Esophagus squamous epithelium (tissue), 5 donors: Measurements from ENCODE around the gene TSNAX. TPM values are rescaled to one million over a fixed set of nuclear protein-coding genes. Genes with fewer than 3 reads are reported as not detected.
A peak's percentile ranks its signal among the peaks of the same experiment; 100 is the strongest.

Source experiments
- DNase-seq: peaks from one replicate; lab custom pipeline; 2025; lab: John Stamatoyannopoulos, UW
- H3K27ac ChIP-seq, 4 donors: fragments of 200-600 bp; sonication (generic); one replicate each; pipeline ENCODE4 v1.5.1; 2016 to 2019; ENCODE audit warnings: mild to moderate bottlenecking in 1 of 4
- H3K27me3 ChIP-seq, 4 donors: fragments of 200-600 bp; sonication (generic); 1 replicate in 3 of 4; 2 replicates in 1 of 4; pipeline versions ENCODE4 v1.5.1 to v1.6.0; 2017 to 2021; ENCODE audit warnings: antibody characterized with exemption in 1 of 4
- H3K36me3 ChIP-seq, 3 donors: fragments of 200-600 bp; sonication (generic); one replicate each; pipeline ENCODE4 v1.5.1; 2016 to 2019
- H3K4me1 ChIP-seq, 3 donors: fragments of 200-600 bp; sonication (generic); one replicate each; pipeline ENCODE4 v1.5.1; 2017 to 2019
- H3K4me3 ChIP-seq, 4 donors: fragments of 200-600 bp; sonication (generic); 1 replicate in 3 of 4; 2 replicates in 1 of 4; pipeline ENCODE4 v1.5.1; 2016 to 2019; ENCODE audit warnings: mild to moderate bottlenecking in 2 of 4, moderate library complexity in 1 of 4
- H3K9me3 ChIP-seq, 3 donors: fragments of 200-600 bp; sonication (generic); one replicate each; pipeline ENCODE4 v1.5.1; 2016 to 2019
- POLR2A ChIP-seq, 4 donors: fragments of 450-650 bp; IDR thresholded peaks; one replicate each; pipeline ENCODE4 v1.6.1; 2017; ENCODE audit warnings: antibody characterized with exemption in 4 of 4, mild to moderate bottlenecking in 4 of 4, moderate library complexity in 3 of 4
- WGBS, 2 donors: methylation state at CpG; one replicate each; pipeline ENCODE4 v1.1.5; 2018; 5-methylcytosine and 5-hydroxymethylcytosine counted together
- intact Hi-C: fragments of 100-400 bp; cut with DNase I; formaldehyde crosslinking; loops from one replicate; pipeline ENCODE4 v1.15.0; 2022
- total RNA-seq, 4 donors: library from RNA; depleted of rRNA; stranded (reverse); fragments of >200 nt; gene quantifications; one replicate each; pipeline ENCODE4 v1.1.0, GENCODE V29; 2016
- TF ChIP-seq, protein P1 (sequence below), 6 experiments: fragments of 450-650 bp in 4 of 6; fragments of 200-600 bp in 2 of 6; sonication (generic) in 2 of 6; IDR thresholded peaks; one replicate each; pipeline ENCODE4 v1.5.1; 2016 to 2019; ENCODE audit warnings: antibody characterized with exemption in 6 of 6, mild to moderate bottlenecking in 4 of 6, moderate library complexity in 4 of 6
- donor health status: DM: yes; HTN: yes; CAD: no.

The TSNAX gene
- total RNA-seq, 4 donors from 2014 or later = 11.6 to 28.4 (median 22.3) TPM

DNA sequence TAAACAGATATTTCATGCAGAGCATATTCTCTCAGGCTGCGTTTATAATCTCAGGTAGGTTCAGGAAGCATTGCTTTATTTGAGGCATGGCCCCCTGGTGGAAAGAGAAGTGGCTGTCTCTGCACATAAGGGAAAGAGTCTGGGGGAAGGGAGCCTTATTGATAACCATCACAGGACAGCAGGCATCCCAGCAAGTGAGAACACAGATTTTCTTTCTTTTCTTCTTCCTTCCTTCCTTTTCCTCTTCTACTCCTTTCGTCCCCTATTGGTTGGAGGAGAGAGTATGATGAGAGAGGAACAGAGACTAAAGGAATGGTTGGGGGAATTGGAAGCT lies 21.9 kb downstream of the TSNAX start:
- intact Hi-C loops = no loop called here
- H3K36me3 ChIP-seq = peaks cover 0 to 61% (median 0%) of the 10 kb centered on the region in 3 donors
- 18 to 69% methylated on average over 1 to 2 of the region's 2 CpGs for WGBS, 2 donors

DNA sequence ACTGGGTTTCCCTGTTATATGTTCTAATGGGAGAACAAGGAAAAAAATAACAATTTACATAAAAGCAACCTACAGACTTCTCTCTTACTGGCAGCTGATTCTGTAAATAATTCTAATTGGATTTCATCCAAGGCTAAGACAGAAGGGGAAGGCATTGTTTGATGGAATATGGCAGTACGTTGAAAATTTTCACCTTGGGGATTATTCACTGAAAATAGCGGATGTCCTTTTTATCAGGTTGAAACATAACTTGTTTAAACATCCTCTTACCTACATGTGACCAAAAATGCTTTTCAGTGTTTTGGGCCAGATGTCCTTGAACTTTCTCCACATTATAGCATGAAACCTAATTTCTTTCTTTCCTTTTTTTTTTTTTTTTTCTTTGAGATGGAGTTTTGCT lies 24.9 kb downstream of the TSNAX start:
- Histone ChIP-seq H3K4me1 (peaks cover 0 to 4% (median 0%) of the 10 kb centered on the region in 3 donors), H3K4me3 (no peak overlapping the region), H3K36me3 (peaks cover 0 to 57% (median 0%) of the 10 kb centered on the region in 3 donors), H3K27me3 (no peaks in the 10 kb centered on the region), H3K27ac (no peak overlapping the region), H3K9me3 (no peaks in the 10 kb centered on the region)
- DNase-seq = no peak
- intact Hi-C loops = no loop called here
- TF ChIP-seq, protein P1, sequence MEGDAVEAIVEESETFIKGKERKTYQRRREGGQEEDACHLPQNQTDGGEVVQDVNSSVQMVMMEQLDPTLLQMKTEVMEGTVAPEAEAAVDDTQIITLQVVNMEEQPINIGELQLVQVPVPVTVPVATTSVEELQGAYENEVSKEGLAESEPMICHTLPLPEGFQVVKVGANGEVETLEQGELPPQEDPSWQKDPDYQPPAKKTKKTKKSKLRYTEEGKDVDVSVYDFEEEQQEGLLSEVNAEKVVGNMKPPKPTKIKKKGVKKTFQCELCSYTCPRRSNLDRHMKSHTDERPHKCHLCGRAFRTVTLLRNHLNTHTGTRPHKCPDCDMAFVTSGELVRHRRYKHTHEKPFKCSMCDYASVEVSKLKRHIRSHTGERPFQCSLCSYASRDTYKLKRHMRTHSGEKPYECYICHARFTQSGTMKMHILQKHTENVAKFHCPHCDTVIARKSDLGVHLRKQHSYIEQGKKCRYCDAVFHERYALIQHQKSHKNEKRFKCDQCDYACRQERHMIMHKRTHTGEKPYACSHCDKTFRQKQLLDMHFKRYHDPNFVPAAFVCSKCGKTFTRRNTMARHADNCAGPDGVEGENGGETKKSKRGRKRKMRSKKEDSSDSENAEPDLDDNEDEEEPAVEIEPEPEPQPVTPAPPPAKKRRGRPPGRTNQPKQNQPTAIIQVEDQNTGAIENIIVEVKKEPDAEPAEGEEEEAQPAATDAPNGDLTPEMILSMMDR (IDR thresholded peaks at IDR 0.05) = no peak
- no peak for TF ChIP-seq POLR2A (IDR thresholded peaks at IDR 0.05)
- 57 to 71% methylated on average over 2 of the region's 2 CpGs for WGBS, 2 donors

More for the DNA sequence above, 21.9 kb downstream of the TSNAX start:
- H3K4me1 ChIP-seq = no peaks in the 10 kb centered on the region
- TF ChIP-seq, protein P1 (IDR thresholded peaks at IDR 0.05) = peak in 5 of 6 experiments; percentile 13 to 48 (median 24)
- TF ChIP-seq POLR2A (IDR thresholded peaks at IDR 0.05) = no peak
- no peak for DNase-seq
- no peaks in the 10 kb centered on the region for H3K9me3 ChIP-seq
- no peaks in the 10 kb centered on the region for H3K27me3 ChIP-seq
- H3K27ac ChIP-seq = no peak overlapping the region
- no peak overlapping the region for H3K4me3 ChIP-seq

DNA sequence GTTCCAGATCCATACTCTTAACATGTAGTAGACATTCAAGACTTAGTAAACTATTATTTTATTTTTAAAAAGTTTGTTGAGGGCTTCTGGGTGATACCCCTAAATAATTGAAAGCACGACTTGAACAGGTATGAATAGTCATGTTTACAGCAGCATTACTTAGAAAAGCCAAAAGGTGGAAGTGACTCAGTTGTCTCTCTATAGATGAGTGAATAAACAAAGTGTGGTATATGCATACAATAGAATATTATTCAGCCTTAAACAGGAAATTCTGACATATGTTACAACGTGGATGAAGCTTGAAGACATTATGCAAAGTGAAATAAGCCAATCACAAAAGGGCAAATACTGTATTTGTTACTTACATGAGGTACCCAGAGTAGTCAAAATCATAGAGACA lies 26.5 kb downstream of the TSNAX start:
- TF ChIP-seq POLR2A (IDR thresholded peaks at IDR 0.05) = no peak
- TF ChIP-seq, protein P1 (IDR thresholded peaks at IDR 0.05) = no peak
- Histone ChIP-seq H3K36me3 (peaks cover 0 to 42% (median 0%) of the 10 kb centered on the region in 3 donors), H3K27ac (no peak overlapping the region), H3K4me1 (peaks cover 0 to 5% (median 0%) of the 10 kb centered on the region in 3 donors), H3K9me3 (no peaks in the 10 kb centered on the region), H3K27me3 (no peaks in the 10 kb centered on the region), H3K4me3 (no peak overlapping the region)
- intact Hi-C loops = no loop called here
- DNase-seq = no peak
- 42 to 51% methylated on average over 2 of the region's 2 CpGs for WGBS, 2 donors

DNA sequence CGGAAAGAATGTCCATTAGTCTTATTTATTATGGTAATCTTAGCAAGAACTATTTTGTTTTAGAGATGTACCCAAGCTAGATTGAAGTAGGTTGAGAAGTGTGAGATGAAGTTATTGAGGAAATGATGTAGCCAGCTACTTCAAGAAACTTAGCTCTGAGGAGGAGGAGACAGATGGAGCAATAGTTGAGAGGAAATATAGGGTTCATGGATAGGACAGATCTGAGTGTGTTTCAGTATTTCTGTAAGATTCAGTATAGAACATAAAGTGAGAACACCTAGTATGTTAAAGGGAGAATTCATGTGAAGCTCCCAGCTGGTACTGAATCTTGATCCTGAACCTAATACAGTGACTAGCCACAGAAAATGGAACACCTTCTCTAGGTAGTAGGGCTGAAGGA lies 28.9 kb downstream of the TSNAX start:
- no peak for DNase-seq

DNA sequence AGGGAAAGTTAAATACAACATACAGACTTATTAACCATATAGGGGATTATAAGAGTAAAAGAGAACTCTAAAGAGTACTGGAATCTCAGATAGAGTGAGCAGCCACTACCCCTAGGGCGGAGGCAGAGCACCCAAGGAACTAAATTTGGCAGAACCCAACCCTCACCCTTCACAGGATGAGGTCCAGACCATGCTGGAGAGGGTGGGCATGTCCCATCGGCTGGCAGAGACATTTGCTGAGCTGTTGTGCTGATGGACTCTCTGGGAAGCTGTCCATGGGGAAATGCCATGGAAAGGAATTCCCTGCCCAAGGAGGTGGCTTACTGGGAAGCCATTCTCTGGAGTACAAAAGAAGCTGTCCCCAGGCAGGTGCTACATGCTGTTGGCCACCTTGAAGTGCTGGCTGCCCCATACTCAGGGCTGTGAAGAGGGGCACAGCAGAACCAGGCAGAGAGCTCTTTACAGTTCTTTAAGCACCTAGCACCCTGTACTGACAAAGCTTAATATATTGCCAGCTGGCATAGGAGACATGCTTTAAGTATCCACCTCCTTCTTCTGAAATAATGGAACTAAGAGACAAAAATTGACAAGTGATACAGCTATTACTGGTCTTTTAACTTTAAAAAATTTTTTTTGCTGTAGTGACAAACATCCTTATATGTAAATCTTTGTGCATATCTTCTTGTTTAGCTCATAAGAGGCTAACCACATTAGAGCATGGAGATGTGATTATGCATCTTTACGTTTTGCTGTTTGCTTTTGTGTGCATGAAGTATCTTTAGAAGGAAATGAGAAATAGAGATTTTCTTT lies 29.6 kb downstream of the TSNAX start:
- H3K27me3 ChIP-seq = no peaks in the 10 kb centered on the region
- H3K36me3 ChIP-seq = peaks cover 0 to 49% (median 0%) of the 10 kb centered on the region in 3 donors
- intact Hi-C loops = no loop called here
- peaks cover 0 to 5% (median 0%) of the 10 kb centered on the region in 3 donors for H3K4me1 ChIP-seq
- TF ChIP-seq, protein P1 (IDR thresholded peaks at IDR 0.05) = no peak
- TF ChIP-seq POLR2A (IDR thresholded peaks at IDR 0.05) = no peak
- 74 to 79% methylated on average over 3 of the region's 3 CpGs for WGBS, 2 donors
- H3K27ac ChIP-seq = no peak overlapping the region
- H3K9me3 ChIP-seq = no peaks in the 10 kb centered on the region
- no peak for DNase-seq
- no peak overlapping the region for H3K4me3 ChIP-seq

More for the DNA sequence above, 28.9 kb downstream of the TSNAX start:
- Histone ChIP-seq H3K36me3 (peaks cover 0 to 46% (median 0%) of the 10 kb centered on the region in 3 donors), H3K9me3 (no peaks in the 10 kb centered on the region), H3K27ac (no peak overlapping the region), H3K27me3 (no peaks in the 10 kb centered on the region), H3K4me3 (no peak overlapping the region), H3K4me1 (peaks cover 0 to 5% (median 0%) of the 10 kb centered on the region in 3 donors)
- TF ChIP-seq, protein P1 (IDR thresholded peaks at IDR 0.05) = no peak
- no peak for TF ChIP-seq POLR2A (IDR thresholded peaks at IDR 0.05)
- intact Hi-C loops = no loop called here
- 89 to 97% methylated on average over 1 of the region's 1 CpG for WGBS, 2 donors
